Skin of body (tissue), 2 donors: ENCODE results near the gene GTF2F1. TPM values are rescaled to one million over a fixed set of nuclear protein-coding genes. Genes with fewer than 3 reads are reported as not detected.
"Not testable (repeated sequence)": the region's sequence is repeated elsewhere in the genome, so short reads cannot be mapped to it uniquely, and the experiment has no call there.

Source experiments
- DNase-seq: peaks from one replicate; lab custom pipeline; 2025; lab: John Stamatoyannopoulos, UW
- total RNA-seq: library from RNA; depleted of rRNA; stranded (reverse); fragments of >200 nt; gene quantifications from one replicate; pipeline ENCODE4 v1.2.3, GENCODE V29; 2014

GTF2F1 gene, protein sequence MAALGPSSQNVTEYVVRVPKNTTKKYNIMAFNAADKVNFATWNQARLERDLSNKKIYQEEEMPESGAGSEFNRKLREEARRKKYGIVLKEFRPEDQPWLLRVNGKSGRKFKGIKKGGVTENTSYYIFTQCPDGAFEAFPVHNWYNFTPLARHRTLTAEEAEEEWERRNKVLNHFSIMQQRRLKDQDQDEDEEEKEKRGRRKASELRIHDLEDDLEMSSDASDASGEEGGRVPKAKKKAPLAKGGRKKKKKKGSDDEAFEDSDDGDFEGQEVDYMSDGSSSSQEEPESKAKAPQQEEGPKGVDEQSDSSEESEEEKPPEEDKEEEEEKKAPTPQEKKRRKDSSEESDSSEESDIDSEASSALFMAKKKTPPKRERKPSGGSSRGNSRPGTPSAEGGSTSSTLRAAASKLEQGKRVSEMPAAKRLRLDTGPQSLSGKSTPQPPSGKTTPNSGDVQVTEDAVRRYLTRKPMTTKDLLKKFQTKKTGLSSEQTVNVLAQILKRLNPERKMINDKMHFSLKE
- total RNA-seq: 23.9 TPM

DNA sequence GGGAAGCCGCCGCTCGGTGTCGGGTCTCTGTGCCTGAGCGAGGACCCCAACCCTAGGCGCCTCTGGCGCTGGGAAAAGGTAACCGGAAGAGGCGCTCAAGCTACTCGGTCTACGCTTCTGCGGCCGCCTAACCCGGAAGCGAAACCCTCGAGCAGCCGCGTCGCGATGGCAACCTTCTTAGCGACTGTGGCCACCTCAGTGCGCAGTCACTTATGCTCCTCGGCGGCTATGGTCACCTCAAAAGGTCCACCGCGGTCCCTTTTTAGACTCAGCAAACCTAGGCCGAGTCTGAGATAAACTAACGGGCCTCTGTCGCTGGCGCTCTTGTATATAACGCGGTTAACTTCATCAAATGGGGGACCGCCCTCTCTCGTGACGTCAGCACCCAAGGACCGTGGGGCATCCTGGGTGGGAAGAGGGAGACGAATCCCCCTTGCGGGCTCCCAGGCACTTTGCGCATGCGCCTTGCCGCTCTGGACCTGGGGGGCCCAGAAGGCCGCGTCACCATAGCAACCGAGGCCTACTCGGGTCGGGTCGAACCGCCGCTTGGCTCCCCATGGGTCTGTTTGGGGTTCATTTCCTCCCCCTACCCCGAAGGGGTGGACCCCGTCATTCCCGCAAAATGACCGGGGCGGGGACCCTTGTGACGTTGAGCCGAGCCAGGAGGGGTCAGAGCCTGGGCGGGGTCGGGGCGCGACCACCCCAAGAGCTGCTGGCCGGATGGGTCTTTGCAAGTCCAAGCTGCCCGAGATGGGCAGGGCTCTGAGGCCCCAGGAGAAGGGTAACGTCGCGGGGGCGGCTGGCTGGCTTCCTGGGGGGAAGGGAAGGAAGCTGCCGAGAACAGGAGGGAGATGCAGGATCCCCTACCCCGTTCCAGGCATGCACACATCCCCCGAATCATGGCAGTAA, at the start of gene GTF2F1:
GTF2F1 (minus strand) TSS at position 91 of the 909 bp plus-strand sequence. CDS start 169 bp downstream, outside the sequence.
- peak; percentile 97 for DNase-seq

DNA sequence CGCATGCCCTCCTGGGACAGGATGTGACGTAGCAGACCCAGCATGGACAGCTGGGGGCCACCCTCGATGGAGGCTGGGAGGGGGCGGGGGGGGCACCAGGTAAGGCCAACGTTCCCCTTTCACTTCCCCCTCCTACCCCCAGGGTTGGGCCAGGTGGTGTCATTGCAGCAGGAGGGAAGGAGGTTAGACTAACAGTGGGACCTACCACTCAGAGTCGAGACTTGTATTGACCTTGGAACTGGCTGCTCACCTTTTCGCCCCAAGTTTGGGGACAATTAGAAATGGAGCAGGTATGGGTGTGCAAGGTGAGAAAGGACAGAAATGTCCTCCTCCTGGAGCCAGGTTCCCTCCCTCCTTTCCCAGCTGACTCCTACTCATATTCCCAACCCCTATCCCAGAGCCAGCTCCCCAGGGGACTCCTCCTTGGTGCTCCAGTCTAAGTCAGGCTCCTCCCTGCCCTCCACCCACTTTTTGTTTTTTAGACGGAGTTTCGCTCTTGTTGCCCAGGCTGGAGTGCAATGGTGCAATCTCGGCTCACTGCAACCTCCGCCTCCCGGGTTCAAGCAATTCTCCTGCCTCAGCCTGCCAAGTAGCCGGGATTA, 49.2 kb upstream of the GTF2F1 start:
- DNase-seq: no peak

DNA sequence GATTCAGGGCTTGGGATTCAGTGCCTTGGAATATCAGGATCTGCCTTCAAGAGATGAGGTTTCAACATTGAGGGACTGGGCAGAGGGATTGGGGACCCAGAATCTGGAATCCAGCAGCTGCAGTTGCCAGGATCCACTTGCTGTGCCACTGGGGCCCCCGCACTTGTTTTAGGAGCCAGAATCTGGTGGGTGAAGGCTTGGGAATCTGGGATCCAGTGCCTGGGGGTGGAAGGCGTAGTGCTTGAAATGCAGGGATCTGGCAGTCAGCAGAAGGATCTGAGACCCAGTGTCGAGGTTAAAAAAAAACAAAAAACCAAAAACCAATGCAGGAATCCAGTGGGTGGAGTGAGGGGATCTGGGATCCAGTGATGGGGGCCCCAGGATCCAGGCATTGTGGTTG, 47.9 kb upstream of the GTF2F1 start:
- DNase-seq: no peak

DNA sequence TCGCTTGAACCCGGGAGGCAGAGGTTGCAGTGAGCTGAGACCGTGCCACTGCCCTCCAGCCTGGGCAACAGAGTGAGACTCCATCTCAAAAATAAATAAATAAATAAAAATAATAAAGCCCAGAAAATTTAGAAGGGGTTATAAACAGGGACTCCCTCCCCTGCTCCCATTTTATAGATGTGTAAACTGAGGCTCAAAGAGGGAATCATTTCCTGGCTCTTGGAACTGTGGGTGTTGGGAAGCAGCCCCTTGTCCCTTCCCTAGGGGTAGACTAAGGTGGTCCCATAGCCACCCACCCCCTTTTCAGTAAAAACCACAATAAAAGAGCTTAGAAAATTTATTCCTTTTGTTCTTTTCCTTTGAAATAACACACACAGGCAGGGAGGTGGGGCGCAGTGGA, 46.8 kb upstream of the GTF2F1 start:
- DNase-seq: no peak

DNA sequence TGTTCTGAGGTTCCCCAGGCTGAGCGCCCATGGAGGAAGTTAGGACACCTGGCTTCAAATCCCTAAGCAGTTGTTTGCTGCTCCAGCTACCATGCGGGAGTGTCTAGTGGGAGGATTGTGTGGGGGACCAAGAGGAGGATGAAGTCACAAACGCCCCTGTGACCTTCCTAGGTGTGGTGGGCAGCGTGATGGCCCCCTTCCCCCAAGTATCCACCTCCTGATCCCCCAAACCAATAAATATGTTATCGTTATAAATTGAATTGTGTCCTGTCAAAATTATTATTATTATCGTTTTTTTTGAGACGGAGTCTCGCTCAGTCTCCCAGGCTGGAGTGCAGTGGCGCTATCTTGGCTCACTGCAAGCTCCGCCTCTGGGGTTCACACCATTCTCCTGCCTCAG, 40.7 kb upstream of the GTF2F1 start, which contains the start of gene SLC25A41:
SLC25A41 (minus strand) TSS at position 101 of the 400 bp plus-strand sequence; CDS start at position 31, 70 bp downstream.
- no peak for DNase-seq

DNA sequence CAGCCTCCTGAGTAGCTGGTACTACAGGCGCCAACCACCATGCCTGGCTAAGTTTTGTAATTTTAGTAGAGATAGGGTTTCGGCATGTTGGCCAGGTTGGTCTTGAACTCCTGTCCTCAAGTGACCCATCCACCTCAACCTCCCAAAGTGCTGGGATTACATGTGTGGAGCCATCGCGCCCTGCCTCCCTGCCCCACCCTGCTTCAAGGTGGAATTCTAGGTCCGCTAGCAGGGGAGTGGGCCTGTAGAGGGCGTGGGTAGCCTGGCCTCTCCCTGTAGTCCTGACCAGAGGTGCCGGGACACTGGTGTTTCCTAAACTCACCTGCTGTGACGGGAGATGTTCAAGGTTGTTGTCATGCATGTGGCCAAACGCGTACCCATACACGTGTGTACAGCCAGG, 40.2 kb upstream of the GTF2F1 start:
- no peak for DNase-seq

DNA sequence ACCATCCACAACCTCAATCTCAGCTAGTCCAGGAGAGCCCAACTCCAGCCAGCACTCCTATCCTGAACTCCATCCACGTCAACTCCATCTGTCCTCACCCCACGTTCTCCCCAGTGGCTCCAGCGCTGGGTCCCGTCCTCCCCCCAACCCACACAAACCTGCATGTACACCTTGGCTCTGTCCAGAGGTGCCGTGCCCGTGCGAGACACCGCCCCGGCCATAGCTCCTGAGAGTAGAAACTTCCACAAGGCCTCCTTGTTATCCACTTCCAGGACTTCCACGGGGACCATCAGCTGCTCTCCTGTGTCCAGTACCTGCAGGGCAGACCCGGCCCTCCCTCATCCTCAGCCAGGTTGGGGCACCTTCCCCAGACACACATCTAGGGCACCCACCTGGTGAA, 38.9 kb upstream of the GTF2F1 start:
- no peak for DNase-seq

DNA sequence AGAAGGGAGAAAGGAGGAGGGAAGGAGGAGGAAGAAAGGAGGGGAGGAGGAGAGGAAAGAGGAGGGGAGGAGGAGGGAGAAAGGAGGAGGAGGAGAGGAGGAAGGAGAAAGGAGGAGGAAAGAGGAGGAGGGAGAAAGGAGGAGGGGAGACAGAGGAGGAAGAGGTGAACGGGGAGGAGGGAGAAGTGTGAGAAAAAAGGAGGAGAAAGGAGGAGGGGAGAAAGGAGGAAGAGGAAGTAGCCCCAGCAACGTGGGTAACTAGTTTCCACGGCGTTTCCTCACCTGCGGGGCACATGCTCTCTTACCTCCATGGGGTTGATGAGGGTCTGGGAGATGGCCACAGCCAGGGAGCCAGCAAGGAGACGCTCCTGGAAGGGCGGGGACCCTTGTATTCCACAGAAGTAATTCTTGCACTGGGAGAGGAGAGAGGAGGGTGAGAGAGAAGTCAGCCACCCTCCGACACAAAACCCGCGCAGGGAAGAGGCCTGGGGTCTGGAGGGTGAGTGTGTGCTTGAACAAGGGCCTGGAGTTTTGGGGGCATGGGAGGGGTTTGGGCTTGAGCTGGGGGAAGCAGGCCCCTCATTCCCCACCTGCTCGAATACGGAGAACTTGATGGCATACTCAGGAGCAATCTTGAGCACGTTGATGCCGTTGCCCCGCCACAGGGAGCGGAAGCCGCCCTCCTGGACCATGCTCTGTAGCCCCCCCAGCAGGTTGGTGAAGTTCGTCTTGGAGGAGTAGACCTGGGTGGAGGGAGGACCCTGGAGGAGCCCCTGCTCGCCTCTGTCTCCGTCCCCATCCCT, 36.7 kb upstream of the GTF2F1 start:
- DNase-seq: no peak

DNA sequence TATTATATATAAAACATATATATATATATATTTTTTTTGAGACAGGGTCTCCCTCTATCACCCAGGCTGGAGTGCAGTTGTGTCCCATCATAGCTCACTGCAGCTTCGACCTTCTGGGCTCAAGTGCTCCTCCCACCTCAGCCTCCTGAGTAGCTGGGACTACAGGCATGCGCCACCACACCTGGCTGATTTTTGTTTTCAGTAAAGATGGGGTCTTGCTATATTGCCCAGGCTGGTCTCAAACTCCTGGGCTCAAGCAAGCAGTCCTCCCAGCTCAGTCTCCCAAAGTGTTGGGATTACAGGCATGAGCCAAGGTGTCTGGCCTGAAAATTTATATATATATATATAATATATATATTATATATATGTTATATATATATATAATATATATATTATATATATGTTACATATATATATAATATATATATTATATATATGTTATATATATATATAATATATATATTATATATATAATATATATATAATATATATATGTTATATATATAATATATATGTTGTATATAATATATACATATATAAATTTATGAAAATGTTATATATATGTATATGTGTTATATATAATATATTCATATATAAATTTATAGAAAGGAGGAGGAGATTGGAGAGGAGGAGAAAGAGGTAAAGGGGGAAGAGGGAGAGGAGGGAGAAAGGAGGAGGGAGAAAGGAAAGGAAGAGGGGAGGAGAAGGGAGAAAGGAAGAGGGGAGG, 35.9 kb upstream of the GTF2F1 start:
- DNase-seq: not testable (repeated sequence)

DNA sequence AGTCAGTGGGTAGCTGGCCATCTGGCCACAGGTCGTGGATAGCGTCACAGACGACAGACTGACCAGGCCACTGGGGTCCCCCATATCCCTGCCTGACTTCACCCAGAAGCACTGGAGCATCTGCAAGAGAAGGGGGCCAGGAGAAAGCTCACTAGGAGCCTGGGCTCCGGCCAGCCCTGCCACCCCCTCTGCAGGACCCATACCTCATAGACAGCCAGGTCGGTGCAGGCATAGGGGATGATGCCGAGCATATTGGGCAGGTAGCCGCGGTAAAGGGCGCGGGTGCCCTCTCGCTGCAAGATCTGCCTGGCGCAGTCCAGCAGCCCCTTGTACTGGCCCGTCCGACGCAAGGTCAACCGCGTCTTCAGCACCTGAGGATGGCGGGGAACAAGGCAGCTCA, 34.2 kb upstream of the GTF2F1 start:
- DNase-seq: no peak

DNA sequence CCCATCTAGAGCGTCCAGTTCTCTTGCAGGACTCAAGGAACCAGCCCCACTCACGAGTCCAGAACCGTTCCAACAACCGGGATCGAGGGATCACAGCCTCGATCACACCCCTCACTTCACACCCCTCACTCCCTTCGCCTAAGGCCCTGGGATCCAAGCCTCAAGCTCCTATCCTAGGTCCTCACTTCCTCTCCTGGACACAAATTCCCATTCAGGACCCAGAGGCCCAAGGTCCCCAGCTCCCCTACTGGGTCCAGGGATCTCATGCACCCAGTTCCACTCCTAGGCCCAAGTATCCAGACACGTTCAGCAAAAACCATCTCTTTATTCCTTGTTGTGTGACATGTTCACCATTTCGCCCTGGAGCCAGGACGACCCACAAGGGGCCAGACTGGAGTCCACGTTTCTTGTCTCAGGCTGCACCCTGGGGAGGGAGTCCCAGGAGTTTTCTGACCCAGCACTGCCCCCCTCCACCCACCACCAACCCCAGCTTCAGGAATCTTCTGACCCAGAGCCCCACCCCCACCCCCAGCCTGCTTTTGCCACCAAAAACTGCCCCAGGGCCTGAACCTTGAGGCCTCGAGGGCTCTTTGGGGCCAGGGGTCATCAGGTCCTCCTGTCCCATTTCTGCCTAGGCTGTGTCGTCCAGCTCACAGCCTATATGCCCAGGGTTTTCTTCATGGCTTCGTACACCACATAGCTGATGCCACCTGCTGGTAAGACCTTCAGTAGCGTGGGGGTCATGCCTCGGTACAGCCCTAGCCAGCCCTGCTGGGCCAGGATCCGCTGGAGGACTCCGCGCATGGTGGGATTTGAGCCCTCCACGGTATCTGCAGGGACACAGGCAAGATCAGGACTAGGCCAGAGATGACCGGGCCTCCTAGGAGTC, 33.0 kb upstream of the GTF2F1 start:
- no peak for DNase-seq

DNA sequence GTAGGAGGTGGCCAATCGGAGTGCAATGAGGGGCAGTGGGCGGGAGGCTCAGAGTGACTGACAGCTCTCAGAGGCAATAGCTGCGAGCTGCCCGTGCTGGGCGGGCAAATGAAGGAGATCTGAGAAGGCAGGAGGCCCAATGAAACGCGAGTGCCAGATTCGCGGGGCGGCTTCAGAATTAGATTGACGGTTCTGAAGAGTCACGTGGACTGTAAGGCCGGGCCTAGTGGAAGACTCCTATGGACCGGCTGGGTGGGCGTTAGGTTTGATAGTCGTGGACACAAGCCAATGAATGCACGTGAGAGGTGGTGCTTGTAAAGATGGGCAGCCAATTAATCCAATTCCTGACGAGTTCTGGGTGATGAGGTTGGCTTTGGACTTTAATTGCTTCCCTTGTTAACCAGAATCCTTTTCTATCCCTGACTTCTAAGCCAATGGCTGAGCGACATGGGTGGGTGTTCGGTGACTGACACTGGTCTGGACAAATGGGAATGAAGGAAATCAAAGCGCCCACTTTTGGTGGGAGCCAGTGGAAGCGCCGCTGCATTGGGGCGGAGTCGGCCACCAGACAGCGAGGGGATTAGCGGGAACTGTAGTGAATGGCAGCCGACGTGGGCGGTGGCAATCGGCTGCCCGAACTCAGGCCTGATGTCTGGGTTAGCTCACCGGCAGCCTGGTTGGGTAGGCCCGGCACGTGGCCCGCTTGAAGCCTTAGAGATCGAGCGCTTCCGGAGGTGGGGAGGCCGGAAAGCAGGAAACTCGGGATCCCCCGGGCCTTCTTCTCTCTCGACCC, 32.2 kb upstream of the GTF2F1 start:
- peak; percentile 100 for DNase-seq

DNA sequence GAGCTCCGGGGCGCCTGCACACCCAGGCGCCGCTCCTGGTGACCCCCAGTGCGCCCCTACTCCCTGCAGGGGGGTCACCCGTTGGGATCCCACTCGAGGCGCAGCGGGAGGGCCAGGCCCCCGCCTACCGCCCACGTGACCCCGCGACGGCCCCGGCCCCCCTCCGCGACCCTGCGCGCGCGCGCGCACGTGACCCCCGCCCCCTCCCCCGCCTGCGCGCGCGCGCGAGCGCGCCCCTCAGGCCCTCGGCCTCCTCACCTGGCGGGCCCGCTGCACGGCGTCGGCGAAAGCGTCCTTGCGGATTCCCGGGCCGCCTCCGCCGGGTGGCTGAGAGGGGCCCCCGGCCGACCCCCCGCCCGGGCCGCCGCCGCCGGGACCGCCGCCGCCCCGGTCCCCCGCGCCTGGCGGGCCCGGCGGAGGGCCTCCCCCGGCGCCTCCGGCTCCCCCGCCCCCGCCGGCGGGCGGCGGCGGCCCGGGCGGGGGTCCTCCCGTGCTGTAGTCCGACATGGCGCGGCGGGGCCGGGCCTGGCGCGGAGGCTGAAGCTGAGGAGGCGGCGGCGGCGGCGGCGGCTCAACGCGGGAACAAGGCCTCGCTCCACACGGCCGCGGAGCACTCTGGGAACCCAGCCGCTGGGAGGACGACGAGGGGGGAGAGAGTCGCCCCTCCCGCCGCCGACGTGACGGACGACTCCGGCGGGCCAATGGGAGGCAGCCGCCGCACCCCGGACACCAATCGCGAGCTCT, 31.4 kb upstream of the GTF2F1 start, which contains the start of gene KHSRP:
KHSRP (minus strand) TSS at position 617 of the 744 bp plus-strand sequence; CDS start at position 507, 110 bp downstream.
- no peak for DNase-seq

DNA sequence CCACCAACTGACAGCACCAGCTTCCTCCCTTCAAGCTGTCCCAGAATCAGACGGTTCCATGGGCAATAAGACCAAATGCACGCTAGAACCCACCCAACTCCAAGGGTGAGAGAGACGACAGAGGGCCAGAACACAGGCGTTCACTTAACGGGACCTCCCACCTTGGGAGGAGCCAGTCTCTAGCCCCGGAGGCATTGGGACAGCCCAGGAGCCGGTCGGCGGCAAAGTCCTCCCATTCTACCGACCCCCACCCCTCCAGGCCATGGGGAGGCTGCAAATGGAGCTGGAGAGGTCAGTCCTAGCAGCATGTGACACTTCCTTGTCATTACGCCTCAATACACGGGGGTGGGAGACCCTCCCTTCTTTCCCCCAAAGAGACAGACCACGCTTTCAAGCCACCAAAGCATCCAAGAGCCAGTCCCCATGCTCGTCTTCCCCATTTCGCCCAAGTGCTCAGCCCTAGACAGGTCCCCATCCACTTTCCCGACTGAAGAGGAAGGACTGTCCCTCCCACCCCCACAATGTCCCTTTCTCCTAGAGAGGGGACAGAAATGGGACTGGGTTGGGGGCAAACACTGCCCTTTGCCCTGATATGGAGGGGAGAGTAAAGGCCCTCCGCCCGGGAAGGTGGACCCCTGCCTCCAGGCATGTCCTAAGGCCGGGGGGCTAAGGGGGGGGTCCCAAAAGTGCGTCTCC, 30.7 kb upstream of the GTF2F1 start:
- no peak for DNase-seq

DNA sequence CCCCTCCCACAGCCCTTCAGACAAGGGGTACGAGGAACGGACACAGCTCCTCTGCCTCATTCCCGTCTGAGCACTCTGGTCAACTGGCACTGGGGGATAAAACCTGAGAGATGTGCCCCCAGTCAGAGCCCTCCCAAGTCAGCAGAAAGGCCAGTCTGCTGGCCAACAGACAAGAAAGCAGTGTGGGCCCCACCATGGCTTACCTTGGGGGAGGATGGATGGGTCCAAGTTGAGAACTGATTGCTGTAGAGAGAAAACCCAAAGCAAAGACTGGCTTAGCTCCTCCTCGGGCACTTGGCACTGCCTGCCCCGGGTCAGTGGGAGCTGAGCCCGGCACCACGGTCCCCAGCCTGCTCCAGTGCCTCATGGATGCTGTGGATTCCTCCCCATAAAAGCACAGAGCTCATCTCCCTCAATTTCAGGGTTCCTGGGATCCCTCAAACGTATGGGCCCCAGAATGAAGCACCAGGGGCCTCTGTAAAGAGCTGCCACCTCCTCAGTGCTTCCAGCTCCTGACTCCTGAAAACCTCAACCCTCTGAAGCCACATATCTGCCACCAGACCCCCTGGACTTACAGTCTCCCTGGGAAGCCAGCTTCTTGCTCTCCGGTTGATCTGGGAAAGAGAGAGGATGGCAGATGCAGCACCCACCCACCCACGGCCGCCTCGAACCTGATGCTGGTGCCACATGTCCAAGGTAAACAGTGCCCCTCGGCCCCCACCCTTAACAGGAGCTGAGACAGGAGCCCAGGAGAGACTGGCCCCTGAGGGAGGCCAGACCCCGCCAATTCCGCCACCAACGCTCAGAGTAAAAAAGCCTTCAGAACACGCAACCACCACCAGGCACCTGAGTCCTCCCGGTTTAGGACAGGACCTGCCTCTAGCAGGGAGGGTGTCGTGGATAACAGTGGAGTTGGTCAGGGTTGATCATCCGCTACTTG, 28.4 kb upstream of the GTF2F1 start:
- DNase-seq: no peak

DNA sequence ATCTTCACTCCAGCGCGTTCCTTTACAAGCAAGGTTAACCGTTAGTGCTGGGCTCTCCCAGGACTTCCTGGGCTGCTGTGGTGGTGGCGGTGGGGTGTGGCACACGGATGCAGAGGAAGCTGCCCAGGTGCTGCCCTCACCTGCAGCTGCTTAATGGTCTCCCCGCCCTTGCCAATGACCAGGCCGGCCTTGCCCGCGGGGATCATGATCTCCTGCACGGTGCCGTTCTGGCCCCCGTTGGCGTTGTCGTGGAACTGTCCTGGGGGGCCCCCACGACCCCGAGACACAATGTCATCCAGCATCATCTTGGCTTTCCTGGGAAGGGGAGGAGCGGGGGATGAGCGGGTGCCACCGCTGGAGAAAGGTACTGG, 25.6 kb upstream of the GTF2F1 start:
- DNase-seq: no peak
